ENCODE measurements around the gene USP22. TPM values are rescaled to one million over a fixed set of nuclear protein-coding genes. Genes with fewer than 3 reads are reported as not detected.

Gene USP22
- total and polyA plus RNA-seq, 2 of the 4 experiments (the other 2 are of a cell fraction), result 161 to 319 TPM

DNA sequence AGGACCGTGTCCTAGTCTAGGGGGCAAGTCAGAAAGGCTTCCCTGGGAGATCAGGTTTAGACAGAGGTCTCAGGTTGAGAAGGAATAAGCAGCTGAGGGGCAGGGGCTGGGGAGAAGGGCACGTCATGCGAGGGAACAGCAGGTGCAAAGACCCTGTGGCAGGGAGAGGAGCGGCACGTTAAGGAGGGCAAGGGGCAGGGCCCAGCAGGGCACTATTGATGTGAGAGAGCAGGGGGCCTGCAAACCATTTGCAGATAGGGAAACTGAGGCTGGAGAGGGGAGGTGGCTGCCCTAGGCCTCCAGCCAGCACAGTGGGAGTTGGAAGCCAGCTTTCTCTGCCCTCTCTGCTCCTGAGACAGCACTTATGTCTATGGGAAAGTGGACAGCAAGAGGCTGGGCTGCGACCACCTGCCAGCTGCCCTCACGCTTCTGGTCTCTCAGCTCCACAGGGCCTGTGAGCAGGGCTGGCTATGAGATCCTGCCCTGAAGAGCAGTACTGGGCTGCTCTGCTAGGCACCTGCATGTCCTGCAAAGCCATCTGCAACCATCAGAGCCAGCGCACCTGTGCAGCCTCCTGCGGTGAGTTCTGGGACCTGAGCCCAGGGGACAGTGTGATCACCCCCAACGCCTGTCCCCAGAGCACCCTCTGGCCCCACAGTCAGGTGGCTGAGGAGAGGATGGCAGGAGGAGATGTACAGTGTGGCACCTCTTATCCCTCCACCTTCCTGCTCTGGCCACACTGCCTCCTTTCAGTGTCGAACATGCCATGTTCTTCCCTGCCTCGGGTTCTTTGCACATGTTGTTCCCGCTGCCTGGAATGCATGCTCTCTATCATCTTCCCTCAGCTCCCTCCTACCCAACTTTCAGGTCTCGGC lies 61.5 kb downstream of the USP22 start:
- Histone ChIP-seq H4K91ac (ENCODE audit: insufficient read depth, low read depth, low read length) (no peak overlapping the region), H3K9ac (ENCODE audit: low read depth, low read length) (no peak overlapping the region), H2AK9ac (replicated peaks; ENCODE audit: low read depth, low read length, poor library complexity) (no peak overlapping the region), H3K36me3 (ENCODE audit: control insufficient read depth, insufficient read depth, low read length) (no peaks in the 10 kb centered on the region), H3K4me1 (ENCODE audit: control insufficient read depth, insufficient read depth, low read length) (no peaks in the 10 kb centered on the region), H3K4me2 (ENCODE audit: low read depth, low read length) (no peak overlapping the region), H3K9me3 (ENCODE audit: control insufficient read depth, insufficient read depth, low read length) (no peaks in the 10 kb centered on the region), H3K4me3 (ENCODE audit: insufficient read depth, low read depth, low read length) (no peak overlapping the region), H2BK5ac (ENCODE audit: low read depth, low read length, poor library complexity, severe bottlenecking) (no peak overlapping the region), H3K79me1 (ENCODE audit: low read depth in 1 of 2, low read length in 2 of 2) (no peaks in the 10 kb centered on the region), H3K56ac (ENCODE audit: extremely low read depth, insufficient read depth, low read length) (no peak overlapping the region), H4K8ac (ENCODE audit: low read depth in 2 of 2, low read length in 2 of 2) (no peak overlapping the region), H3K23ac (ENCODE audit: low read depth, low read length) (no peak overlapping the region), H2AK5ac (ENCODE audit: low read depth, low read length) (no peak overlapping the region), H4K5ac (ENCODE audit: low read depth, low read length) (no peak overlapping the region), H3K9me1 (ENCODE audit: insufficient read depth, low read length) (no peaks in the 10 kb centered on the region), H4K20me1 (ENCODE audit: insufficient read depth, low read length) (no peaks in the 10 kb centered on the region), H3K27ac (ENCODE audit: insufficient read depth, low read length) (no peak overlapping the region), H3K18ac (ENCODE audit: low read depth, low read length) (no peak overlapping the region), H3K27me3 (ENCODE audit: control insufficient read depth, insufficient read depth, low read length) (peaks cover 26% of the 10 kb centered on the region), H2BK120ac (ENCODE audit: low read depth, low read length) (no peak overlapping the region), H2BK20ac (ENCODE audit: low read depth, low read length) (no peak overlapping the region), H3K14ac (replicated peaks; ENCODE audit: low read depth, low read length) (no peak overlapping the region), H2BK15ac (ENCODE audit: low read depth, low read length) (no peak overlapping the region), H2AFZ (replicated peaks; ENCODE audit: low read length, poor library complexity) (no peak overlapping the region), H3K4ac (ENCODE audit: low read depth, low read length) (no peak overlapping the region)
- WGBS, 2 experiments (ENCODE audit: extremely low coverage in 2 of 2, insufficient read length in 1 of 2), result 77% methylated on average over 7 of the region's 14 CpGs; no CpG with 5 or more reads in 1 of the 2 experiments
- BruUV-seq (replicated peaks), result no TSS peak
- DNase-seq (no peak), ATAC-seq (ENCODE audit: low read depth) (no peak)
- no peak for TF ChIP-seq CHD1 (IDR thresholded peaks at IDR 0.05; ENCODE audit: low read depth, low read length)
- TF ChIP-seq MXI1 (IDR thresholded peaks at IDR 0.05; ENCODE audit: borderline replicate concordance, low read depth, low read length), result no peak
- no peak for TF ChIP-seq MAFK (IDR thresholded peaks at IDR 0.05; ENCODE audit: low read depth, low read length)
- TF ChIP-seq, protein P1, sequence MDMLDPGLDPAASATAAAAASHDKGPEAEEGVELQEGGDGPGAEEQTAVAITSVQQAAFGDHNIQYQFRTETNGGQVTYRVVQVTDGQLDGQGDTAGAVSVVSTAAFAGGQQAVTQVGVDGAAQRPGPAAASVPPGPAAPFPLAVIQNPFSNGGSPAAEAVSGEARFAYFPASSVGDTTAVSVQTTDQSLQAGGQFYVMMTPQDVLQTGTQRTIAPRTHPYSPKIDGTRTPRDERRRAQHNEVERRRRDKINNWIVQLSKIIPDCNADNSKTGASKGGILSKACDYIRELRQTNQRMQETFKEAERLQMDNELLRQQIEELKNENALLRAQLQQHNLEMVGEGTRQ (IDR thresholded peaks at IDR 0.05; ENCODE audit: low read depth, low read length), result no peak
- TF ChIP-seq RCOR1 (IDR thresholded peaks at IDR 0.05; ENCODE audit: insufficient replicate concordance, low read length), result no peak
- TF ChIP-seq, protein P2, sequence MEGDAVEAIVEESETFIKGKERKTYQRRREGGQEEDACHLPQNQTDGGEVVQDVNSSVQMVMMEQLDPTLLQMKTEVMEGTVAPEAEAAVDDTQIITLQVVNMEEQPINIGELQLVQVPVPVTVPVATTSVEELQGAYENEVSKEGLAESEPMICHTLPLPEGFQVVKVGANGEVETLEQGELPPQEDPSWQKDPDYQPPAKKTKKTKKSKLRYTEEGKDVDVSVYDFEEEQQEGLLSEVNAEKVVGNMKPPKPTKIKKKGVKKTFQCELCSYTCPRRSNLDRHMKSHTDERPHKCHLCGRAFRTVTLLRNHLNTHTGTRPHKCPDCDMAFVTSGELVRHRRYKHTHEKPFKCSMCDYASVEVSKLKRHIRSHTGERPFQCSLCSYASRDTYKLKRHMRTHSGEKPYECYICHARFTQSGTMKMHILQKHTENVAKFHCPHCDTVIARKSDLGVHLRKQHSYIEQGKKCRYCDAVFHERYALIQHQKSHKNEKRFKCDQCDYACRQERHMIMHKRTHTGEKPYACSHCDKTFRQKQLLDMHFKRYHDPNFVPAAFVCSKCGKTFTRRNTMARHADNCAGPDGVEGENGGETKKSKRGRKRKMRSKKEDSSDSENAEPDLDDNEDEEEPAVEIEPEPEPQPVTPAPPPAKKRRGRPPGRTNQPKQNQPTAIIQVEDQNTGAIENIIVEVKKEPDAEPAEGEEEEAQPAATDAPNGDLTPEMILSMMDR (conservative IDR thresholded peaks at IDR 0.05; ENCODE audit: low read depth, low read length), result no peak
- no peak for TF ChIP-seq BHLHE40 (IDR thresholded peaks at IDR 0.05; ENCODE audit: low read depth, low read length)
- POLR2A ChIA-PET (ENCODE audit: unreplicated experiment), result no interaction called here
- in situ Hi-C loops (cut with MboI; ENCODE audit: low sequenced_read_pairs), result no loop called here
- intact Hi-C loops (cut with micrococcal nuclease), result no loop called here
- CTCF ChIA-PET, result no interaction called here
- dilution Hi-C loops (cut with HindIII; ENCODE audit: low sequenced_read_pairs, unreplicated experiment), result no loop called here
